Neutrophil (primary cell): ENCODE results near the gene SURF1.

Experiments
- H3K27ac ChIP-seq: fragments of 200-600 bp; sonication (generic); 2 replicates; pipeline ENCODE4 v1.5.1; 2016; ENCODE audit warnings: mild to moderate bottlenecking, moderate library complexity
- H3K27me3 ChIP-seq: fragments of 200-600 bp; sonication (generic); 2 replicates; pipeline ENCODE4 v1.6.0; 2016; ENCODE audit warnings: mild to moderate bottlenecking
- H3K36me3 ChIP-seq: fragments of 200-600 bp; sonication (generic); 2 replicates; pipeline ENCODE4 v1.5.1; 2017
- H3K4me1 ChIP-seq, 2 experiments: fragments of 200-600 bp in 1 of 2; sonication (generic) in 1 of 2; 1 replicate in 1 of 2; 2 replicates in 1 of 2; pipeline versions ENCODE4 v1.5.1 to v1.6.1; 2013 to 2016; ENCODE audit warnings: low read depth in 1 of 2, low read length in 1 of 2, mild to moderate bottlenecking in 1 of 2, moderate library complexity in 1 of 2; ENCODE audit not compliant: control insufficient read depth in 1 of 2, insufficient read depth in 1 of 2
- H3K4me3 ChIP-seq, 2 experiments: fragments of 200-600 bp in 1 of 2; sonication (generic) in 1 of 2; 1 replicate in 1 of 2; 2 replicates in 1 of 2; pipeline ENCODE4 v1.5.1; 2013 to 2016; ENCODE audit warnings: low read depth in 1 of 2, low read length in 1 of 2, mild to moderate bottlenecking in 1 of 2, moderate library complexity in 1 of 2
- H3K9me3 ChIP-seq: fragments of 200-600 bp; sonication (generic); 2 replicates; pipeline ENCODE4 v1.5.1; 2016
- CTCF ChIP-seq: fragments of 200-600 bp; sonication (generic); IDR thresholded peaks from 2 replicates; pipeline ENCODE4 v1.5.1; 2016; ENCODE audit warnings: antibody characterized with exemption

Gene SURF1

GRCh38 chr9:133402689-133403088, 46.4 kb upstream of the SURF1 start:
- Histone ChIP-seq H3K27me3 (peaks cover 4% of the 10 kb centered on the region), H3K4me3 (no peak overlapping the region), H3K36me3 (peaks cover 22% of the 10 kb centered on the region), H3K9me3 (no peaks in the 10 kb centered on the region), H3K27ac (no peak overlapping the region), H3K4me1 (no peaks in the 10 kb centered on the region)
- no peak for TF ChIP-seq CTCF

GRCh38 chr9:133401588-133401987, 45.3 kb upstream of the SURF1 start:
- no peak for TF ChIP-seq CTCF
- no peak overlapping the region for H3K27ac ChIP-seq

DNA sequence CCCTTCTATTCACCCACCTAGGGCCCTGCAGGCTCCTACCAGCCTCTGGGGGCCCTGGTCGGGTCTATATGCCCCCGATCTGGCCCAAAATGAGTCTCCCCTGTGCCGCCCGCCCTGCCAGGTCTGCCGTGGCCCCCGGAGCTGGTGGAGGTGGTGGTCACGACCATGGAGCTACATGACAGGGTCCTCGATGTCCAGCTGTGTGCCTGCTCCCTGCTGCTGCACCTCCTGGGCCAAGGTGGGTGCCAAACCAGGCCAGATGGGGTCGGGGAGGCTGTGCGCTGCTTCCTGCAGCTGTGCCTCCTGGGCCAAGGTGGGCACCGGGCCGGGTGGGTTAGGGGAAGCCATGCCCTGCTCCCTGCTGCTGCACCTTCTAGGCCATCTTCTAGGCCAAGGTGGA, 44.0 kb upstream of the SURF1 start:
- Histone ChIP-seq H3K27ac (no peak overlapping the region), H3K4me3 (no peak overlapping the region), H3K36me3 (peaks cover 8% of the 10 kb centered on the region), H3K4me1 (no peaks in the 10 kb centered on the region), H3K9me3 (no peaks in the 10 kb centered on the region), H3K27me3 (peaks cover 16% of the 10 kb centered on the region)
- TF ChIP-seq CTCF, result no peak

More at GRCh38 chr9:133401588-133401987, 45.3 kb upstream of the SURF1 start:
- Histone ChIP-seq H3K4me1 (no peaks in the 10 kb centered on the region), H3K36me3 (peaks cover 20% of the 10 kb centered on the region), H3K9me3 (no peaks in the 10 kb centered on the region), H3K4me3 (no peak overlapping the region), H3K27me3 (peaks cover 15% of the 10 kb centered on the region)

DNA sequence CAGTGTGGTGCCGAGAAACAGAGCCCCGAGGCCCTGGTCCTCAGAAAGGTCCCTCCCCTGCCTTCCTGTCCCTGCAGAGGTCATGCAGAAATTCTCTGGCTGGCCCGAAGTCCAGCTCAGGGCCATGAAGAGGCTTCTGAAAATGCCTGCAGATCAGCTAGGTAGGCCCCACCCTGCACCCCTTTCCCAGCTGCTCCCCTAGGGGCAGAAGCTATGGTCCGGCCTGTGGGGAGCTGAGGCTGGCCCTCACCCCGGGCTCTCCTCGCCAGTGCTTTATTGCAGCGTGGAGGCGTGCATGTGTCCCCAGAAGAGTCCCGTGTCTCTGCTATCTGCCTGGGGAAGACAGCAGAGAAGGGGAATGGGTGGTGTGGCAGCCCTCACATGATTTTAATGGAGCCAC, 41.6 kb upstream of the SURF1 start:
- no peak for TF ChIP-seq CTCF
- H3K4me1 ChIP-seq, result no peaks in the 10 kb centered on the region
- no peaks in the 10 kb centered on the region for H3K36me3 ChIP-seq
- no peak overlapping the region for H3K4me3 ChIP-seq
- H3K9me3 ChIP-seq, result no peaks in the 10 kb centered on the region
- peaks cover 31% of the 10 kb centered on the region for H3K27me3 ChIP-seq
- H3K27ac ChIP-seq, result no peak overlapping the region

GRCh38 chr9:133397370-133397769, 41.1 kb upstream of the SURF1 start:
- TF ChIP-seq CTCF, result no peak
- Histone ChIP-seq H3K36me3 (no peaks in the 10 kb centered on the region), H3K27ac (no peak overlapping the region), H3K4me3 (no peak overlapping the region), H3K4me1 (no peaks in the 10 kb centered on the region), H3K9me3 (no peaks in the 10 kb centered on the region), H3K27me3 (peaks cover 31% of the 10 kb centered on the region)

DNA sequence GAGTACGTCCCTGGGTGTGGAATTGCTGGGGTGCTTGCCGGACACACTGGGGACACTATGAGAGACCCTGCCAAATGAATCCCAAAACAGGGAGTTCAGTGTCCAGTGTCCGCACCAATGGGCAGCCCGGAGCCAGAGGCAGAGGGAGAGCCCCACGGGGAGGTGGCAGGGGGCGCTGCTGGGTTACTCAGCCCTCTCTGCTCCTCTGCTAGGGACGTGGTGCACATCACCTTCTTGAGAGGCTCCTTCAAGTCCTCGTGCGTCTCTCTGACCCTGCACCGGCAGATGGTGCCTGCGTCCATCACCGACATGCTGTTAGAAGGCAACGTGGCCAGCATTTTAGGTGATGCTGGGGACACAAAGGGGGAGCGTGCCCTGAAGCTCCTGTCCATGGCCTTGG, 40.7 kb upstream of the SURF1 start:
- H3K9me3 ChIP-seq, result no peaks in the 10 kb centered on the region
- H3K27ac ChIP-seq, result no peak overlapping the region
- no peak overlapping the region for H3K4me3 ChIP-seq
- no peaks in the 10 kb centered on the region for H3K4me1 ChIP-seq
- no peaks in the 10 kb centered on the region for H3K36me3 ChIP-seq
- peaks cover 31% of the 10 kb centered on the region for H3K27me3 ChIP-seq
- no peak for TF ChIP-seq CTCF
